Panc1 (cell line): Measurements from ENCODE around the gene MROH7.

Source experiments
- CTCF ChIP-seq: fragments of 450-650 bp; IDR thresholded peaks from 2 replicates; pipeline ENCODE4 v1.5.1; 2017; ENCODE audit warnings: mild to moderate bottlenecking
- POLR2AphosphoS5 ChIP-seq: IDR thresholded peaks from 2 replicates; pipeline ENCODE4 v1.6.1; 2012; ENCODE audit warnings: mild to moderate bottlenecking, low read depth, low read length, moderate library complexity
- REST ChIP-seq, 2 experiments: IDR thresholded peaks; 2 replicates each; pipeline ENCODE4 v1.6.1; 2011 to 2012; ENCODE audit warnings: low read depth in 2 of 2, control low read depth in 1 of 2, low read length in 1 of 2, mild to moderate bottlenecking in 1 of 2, moderate library complexity in 1 of 2; ENCODE audit not compliant: insufficient read depth in 1 of 2
- TCF7L2 ChIP-seq: IDR thresholded peaks from 2 replicates; pipeline ENCODE4 v1.6.1; 2011; ENCODE audit warnings: mild to moderate bottlenecking, low read depth, low read length, inconsistent platforms

GRCh38 chr1:54698346-54698745, 56.8 kb downstream of the MROH7 start:
- TF ChIP-seq CTCF, result no peak
- no peak for TF ChIP-seq REST (IDR thresholded peaks at IDR 0.05; ENCODE audit: insufficient read depth in 1 of 2, low read depth in 2 of 2, low read length in 1 of 2)
- TF ChIP-seq POLR2AphosphoS5, result no peak
- no peak for TF ChIP-seq TCF7L2
